IMR-90 (cell line): ENCODE results near the gene TNKS1BP1. TPM values are rescaled to one million over a fixed set of nuclear protein-coding genes. Genes with fewer than 3 reads are reported as not detected.

ENCODE experiments used
- ATAC-seq: fragments of 200-7000 bp; cut with Tn5 transposase; 2 replicates; pipeline ENCODE4 v1.9.1; 2020; ENCODE audit warnings: low read depth, mild to moderate bottlenecking, moderate library complexity
- BruUV-seq: library from RNA; stranded (reverse); fragments of 400-500 nt; replicated peaks from 2 replicates; lab custom pipeline; 2021; lab: Mats Ljungman, UMichigan
- CTCF ChIA-PET: fragments of 300-600 bp; formaldehyde crosslinking; extraction: SDS; loops from one replicate; lab custom pipeline; 2021; ENCODE audit warnings: antibody characterized with exemption; lab: Yijun Ruan, JAX
- POLR2A ChIA-PET: fragments of 300-600 bp; sonication (Branson Sonifier 250); formaldehyde crosslinking; loops from one replicate; lab custom pipeline; 2022; ENCODE audit warnings: antibody characterized with exemption; ENCODE audit not compliant: unreplicated experiment; lab: Charles Lee
- DNase-seq: peaks from one replicate; pipeline ENCODE4 v3.0.0; 2013
- H2AFZ ChIP-seq: replicated peaks from 2 replicates; pipeline ENCODE3; 2013; ENCODE audit warnings: low read length, mild to moderate bottlenecking; ENCODE audit not compliant: poor library complexity
- H2AK5ac ChIP-seq: 2 replicates; pipeline ENCODE4 v1.6.1; 2013; ENCODE audit warnings: low read depth, low read length, inconsistent platforms
- H2AK9ac ChIP-seq: replicated peaks from 2 replicates; pipeline ENCODE3; 2013; ENCODE audit warnings: mild to moderate bottlenecking, low read depth, low read length, moderate library complexity; ENCODE audit not compliant: poor library complexity
- H2BK120ac ChIP-seq: 2 replicates; pipeline ENCODE4 v1.6.1; 2013; ENCODE audit warnings: low read depth, low read length, inconsistent platforms
- H2BK15ac ChIP-seq: 3 replicates; pipeline ENCODE4 v1.6.1; 2013; ENCODE audit warnings: low read depth, low read length, inconsistent platforms
- H2BK20ac ChIP-seq: 2 replicates; pipeline ENCODE4 v1.6.1; 2013; ENCODE audit warnings: low read depth, mild to moderate bottlenecking, inconsistent platforms, low read length, moderate library complexity
- H2BK5ac ChIP-seq: 2 replicates; pipeline ENCODE4 v1.6.1; 2013; ENCODE audit warnings: mild to moderate bottlenecking, low read depth, low read length, inconsistent platforms; ENCODE audit not compliant: poor library complexity, severe bottlenecking
- H3K14ac ChIP-seq: replicated peaks from 2 replicates; pipeline ENCODE4 v1.6.1; 2013; ENCODE audit warnings: low read depth, low read length, inconsistent platforms
- H3K18ac ChIP-seq: 2 replicates; pipeline ENCODE4 v1.6.1; 2013; ENCODE audit warnings: low read depth, low read length, control low read depth
- H3K23ac ChIP-seq: 2 replicates; pipeline ENCODE4 v1.6.1; 2013; ENCODE audit warnings: low read depth, low read length, inconsistent platforms
- H3K27ac ChIP-seq: 2 replicates; pipeline ENCODE4 v1.5.1; 2013; ENCODE audit warnings: mild to moderate bottlenecking, control low read depth, low read length; ENCODE audit not compliant: insufficient read depth
- H3K27me3 ChIP-seq: 2 replicates; pipeline ENCODE4 v1.6.1; 2013; ENCODE audit warnings: low read length; ENCODE audit not compliant: control insufficient read depth, insufficient read depth
- H3K36me3 ChIP-seq: 2 replicates; pipeline ENCODE4 v1.6.1; 2013; ENCODE audit warnings: low read length, mixed read lengths; ENCODE audit not compliant: control insufficient read depth, insufficient read depth
- H3K4ac ChIP-seq: 2 replicates; pipeline ENCODE4 v1.6.1; 2013; ENCODE audit warnings: low read depth, low read length, inconsistent platforms
- H3K4me1 ChIP-seq: 2 replicates; pipeline ENCODE4 v1.6.1; 2013; ENCODE audit warnings: low read length, mixed read lengths; ENCODE audit not compliant: control insufficient read depth, insufficient read depth
- H3K4me2 ChIP-seq: 2 replicates; pipeline ENCODE4 v1.6.1; 2013; ENCODE audit warnings: low read depth, mild to moderate bottlenecking, control low read depth, low read length, moderate library complexity
- H3K4me3 ChIP-seq: 2 replicates; pipeline ENCODE4 v1.5.1; 2013; ENCODE audit warnings: low read depth, mild to moderate bottlenecking, control low read depth, low read length, moderate library complexity; ENCODE audit not compliant: insufficient read depth
- H3K56ac ChIP-seq: 2 replicates; pipeline ENCODE4 v1.6.1; 2013; ENCODE audit warnings: low read length, inconsistent platforms; ENCODE audit not compliant: insufficient read depth; ENCODE audit errors: extremely low read depth
- H3K79me1 ChIP-seq, 2 experiments: 2 replicates each; pipeline ENCODE4 v1.6.1; 2013; ENCODE audit warnings: low read length in 2 of 2, inconsistent platforms in 1 of 2, low read depth in 1 of 2
- H3K9ac ChIP-seq: 2 replicates; pipeline ENCODE4 v1.6.1; 2013; ENCODE audit warnings: low read depth, low read length, control low read depth
- H3K9me1 ChIP-seq: 2 replicates; pipeline ENCODE4 v1.6.1; 2013; ENCODE audit warnings: low read length, inconsistent platforms; ENCODE audit not compliant: insufficient read depth
- H3K9me3 ChIP-seq: 2 replicates; pipeline ENCODE4 v1.6.1; 2013; ENCODE audit warnings: low read length; ENCODE audit not compliant: control insufficient read depth, insufficient read depth
- H4K20me1 ChIP-seq: 2 replicates; pipeline ENCODE4 v1.6.1; 2013; ENCODE audit warnings: low read length, inconsistent platforms; ENCODE audit not compliant: insufficient read depth
- H4K5ac ChIP-seq: 2 replicates; pipeline ENCODE4 v1.6.1; 2013; ENCODE audit warnings: mild to moderate bottlenecking, low read depth, low read length, control low read depth
- H4K8ac ChIP-seq, 2 experiments: 2 replicates each; pipeline ENCODE4 v1.6.1; 2013; ENCODE audit warnings: low read depth in 2 of 2, low read length in 2 of 2, control low read depth in 1 of 2, inconsistent platforms in 1 of 2
- H4K91ac ChIP-seq: 2 replicates; pipeline ENCODE4 v1.6.1; 2013; ENCODE audit warnings: low read depth, low read length, inconsistent platforms; ENCODE audit not compliant: insufficient read depth
- BHLHE40 ChIP-seq: fragments of 150-350 bp; IDR thresholded peaks from 2 replicates; pipeline ENCODE4 v1.6.1; 2016; ENCODE audit warnings: mild to moderate bottlenecking, low read depth, low read length
- CHD1 ChIP-seq: IDR thresholded peaks from 2 replicates; pipeline ENCODE4 v1.6.1; 2012; ENCODE audit warnings: low read depth, low read length, improper control_type of control experiment
- MAFK ChIP-seq: IDR thresholded peaks from 2 replicates; pipeline ENCODE4 v1.6.1; 2012; ENCODE audit warnings: low read depth, low read length, improper control_type of control experiment
- POLR2A ChIP-seq: IDR thresholded peaks from 2 replicates; pipeline ENCODE4 v1.6.1; 2012; ENCODE audit warnings: mild to moderate bottlenecking, low read depth, low read length
- SMC3 ChIP-seq: fragments of 150-350 bp; IDR thresholded peaks from 2 replicates; pipeline ENCODE4 v1.6.1; 2016; ENCODE audit warnings: low read depth, mild to moderate bottlenecking, antibody characterized with exemption, low read length, moderate library complexity
- WGBS, 2 experiments: methylation state at CpG; one replicate each; pipeline versions ENCODE4 v1.1.5 to v1.1.7; 2013; ENCODE audit warnings: missing lambda C conversion rate in 2 of 2; ENCODE audit not compliant: insufficient read length in 1 of 2; ENCODE audit errors: extremely low coverage in 2 of 2; 5-methylcytosine and 5-hydroxymethylcytosine counted together
- dilution Hi-C: fragments of 300-500 bp; cut with HindIII; formaldehyde crosslinking; loops from one replicate; pipeline ENCODE4 v1.14.3; 2018; ENCODE audit warnings: low sequenced_read_pairs; ENCODE audit not compliant: unreplicated experiment
- in situ Hi-C: fragments of 300-500 bp; cut with MboI; formaldehyde crosslinking; loops from 3 replicates; pipeline ENCODE4 v1.14.3; 2019; ENCODE audit warnings: low sequenced_read_pairs, inconsistent platforms, mixed read lengths
- intact Hi-C: fragments of 100-400 bp; cut with micrococcal nuclease; formaldehyde crosslinking; loops from 2 replicates; pipeline ENCODE4 v1.10.0; 2022
- polyA plus RNA-seq, 3 experiments: library from polyadenylated mRNA; depleted of rRNA; stranded (reverse); fragments of >200 nt; gene quantifications; 2 replicates each; pipeline ENCODE4 v1.2.3, GENCODE V29; 2012; ENCODE audit warnings: low replicate concordance in 1 of 3
- total RNA-seq: library from RNA; depleted of rRNA; stranded (reverse); fragments of >200 nt; gene quantifications from 2 replicates; pipeline ENCODE4 v1.2.3, GENCODE V29; 2012

TNKS1BP1 gene
- total and polyA plus RNA-seq, 2 of the 4 experiments (the other 2 are of a cell fraction), result 31.7 to 71.4 TPM

GRCh38 chr11:57356268-57356667 lies 31.5 kb upstream of the TNKS1BP1 start:
- no peak overlapping the region for H3K4me3 ChIP-seq
- H3K9me1 ChIP-seq, result no peaks in the 10 kb centered on the region
- H3K9me3 ChIP-seq, result peaks cover 1% of the 10 kb centered on the region; the same call in 1 of the 2 replicates
- H2AK5ac ChIP-seq, result no peak overlapping the region
- no peak overlapping the region for H3K23ac ChIP-seq
- intact Hi-C loops (no loop called here), dilution Hi-C loops (no loop called here), in situ Hi-C loops (loop anchor here (25.0 kb wide), 1 partner anchor 519 kb away; no protein-coding TSS in a partner anchor)
- H3K27ac ChIP-seq, result no peak overlapping the region
- TF ChIP-seq CHD1 (no peak), SMC3 (no peak), BHLHE40 (no peak), POLR2A (no peak), MAFK (no peak)
- H2AK9ac ChIP-seq, result no peak overlapping the region
- DNase-seq (no peak), ATAC-seq (no peak)
- H3K79me1 ChIP-seq, result no peaks in the 10 kb centered on the region
- no peak overlapping the region for H3K18ac ChIP-seq
- H2BK5ac ChIP-seq, result no peak overlapping the region
- no peaks in the 10 kb centered on the region for H3K4me1 ChIP-seq
- H3K14ac ChIP-seq, result no peak overlapping the region
- no peak overlapping the region for H4K5ac ChIP-seq
- H3K4ac ChIP-seq, result no peak overlapping the region
- no peak overlapping the region for H4K8ac ChIP-seq
- no TSS peak for BruUV-seq
- H4K91ac ChIP-seq, result no peak overlapping the region
- H2BK15ac ChIP-seq, result no peak overlapping the region
- no peak overlapping the region for H2BK120ac ChIP-seq
- H3K56ac ChIP-seq, result no peak overlapping the region
- H3K9ac ChIP-seq, result no peak overlapping the region
- H3K27me3 ChIP-seq, result peaks cover 38% of the 10 kb centered on the region
- POLR2A ChIA-PET, result no interaction called here
- CTCF ChIA-PET, result no interaction called here
- 70% methylated on average over 4 of the region's 9 CpGs; no CpG with 5 or more reads in 1 of the 2 experiments for WGBS, 2 experiments
- no peaks in the 10 kb centered on the region for H3K36me3 ChIP-seq
- no peaks in the 10 kb centered on the region for H4K20me1 ChIP-seq
- H2AFZ ChIP-seq, result no peak overlapping the region
- H3K4me2 ChIP-seq, result no peak overlapping the region
- no peak overlapping the region for H2BK20ac ChIP-seq
